Tibial nerve (tissue), 4 donors: ENCODE results near the gene JUND.

Experiments used
- EP300 ChIP-seq, 2 donors: sonication (generic); formaldehyde crosslinking; IDR thresholded peaks; one replicate each; pipeline ENCODE4 v1.6.1; 2017; ENCODE audit warnings: antibody characterized with exemption in 2 of 2, mild to moderate bottlenecking in 1 of 2
- POLR2A ChIP-seq, 2 donors: fragments of 450-650 bp; IDR thresholded peaks; one replicate each; pipeline ENCODE4 v1.6.1; 2017; ENCODE audit warnings: antibody characterized with exemption in 2 of 2, mild to moderate bottlenecking in 2 of 2, moderate library complexity in 2 of 2
- TF ChIP-seq, protein P1 (sequence below), 5 experiments: fragments of 200-600 bp in 3 of 5; fragments of 450-650 bp in 2 of 5; sonication (generic) in 3 of 5; IDR thresholded peaks; one replicate each; pipeline ENCODE4 v1.5.1; 2016 to 2019; ENCODE audit warnings: antibody characterized with exemption in 5 of 5, mild to moderate bottlenecking in 3 of 5, moderate library complexity in 2 of 5

DNA sequence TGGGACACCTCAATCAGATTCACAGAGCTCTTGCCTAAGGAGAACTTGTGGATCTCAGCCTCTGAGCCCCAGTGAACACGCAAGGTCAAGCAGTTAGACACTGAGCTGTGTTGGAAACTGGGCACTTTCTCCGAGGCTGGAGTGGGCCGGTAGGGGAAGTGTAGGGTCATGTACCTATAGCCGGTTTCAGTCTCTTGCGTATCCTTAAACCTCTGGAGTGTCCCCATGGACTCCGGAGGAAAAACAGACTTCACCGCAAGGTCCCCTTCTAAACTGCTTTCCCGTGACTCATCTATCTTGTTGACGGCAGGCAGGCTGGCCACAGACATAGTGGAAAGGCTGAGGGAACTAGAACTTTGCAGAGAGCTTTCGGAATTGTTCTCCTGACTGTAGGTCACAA, 18.5 kb downstream of the JUND start:
- TF ChIP-seq, protein P1, sequence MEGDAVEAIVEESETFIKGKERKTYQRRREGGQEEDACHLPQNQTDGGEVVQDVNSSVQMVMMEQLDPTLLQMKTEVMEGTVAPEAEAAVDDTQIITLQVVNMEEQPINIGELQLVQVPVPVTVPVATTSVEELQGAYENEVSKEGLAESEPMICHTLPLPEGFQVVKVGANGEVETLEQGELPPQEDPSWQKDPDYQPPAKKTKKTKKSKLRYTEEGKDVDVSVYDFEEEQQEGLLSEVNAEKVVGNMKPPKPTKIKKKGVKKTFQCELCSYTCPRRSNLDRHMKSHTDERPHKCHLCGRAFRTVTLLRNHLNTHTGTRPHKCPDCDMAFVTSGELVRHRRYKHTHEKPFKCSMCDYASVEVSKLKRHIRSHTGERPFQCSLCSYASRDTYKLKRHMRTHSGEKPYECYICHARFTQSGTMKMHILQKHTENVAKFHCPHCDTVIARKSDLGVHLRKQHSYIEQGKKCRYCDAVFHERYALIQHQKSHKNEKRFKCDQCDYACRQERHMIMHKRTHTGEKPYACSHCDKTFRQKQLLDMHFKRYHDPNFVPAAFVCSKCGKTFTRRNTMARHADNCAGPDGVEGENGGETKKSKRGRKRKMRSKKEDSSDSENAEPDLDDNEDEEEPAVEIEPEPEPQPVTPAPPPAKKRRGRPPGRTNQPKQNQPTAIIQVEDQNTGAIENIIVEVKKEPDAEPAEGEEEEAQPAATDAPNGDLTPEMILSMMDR (IDR thresholded peaks at IDR 0.05), result no peak
- TF ChIP-seq EP300 (IDR thresholded peaks at IDR 0.05) (no peak), POLR2A (IDR thresholded peaks at IDR 0.05) (no peak)
